Right lobe of liver (tissue), 4 donors: ENCODE measurements around the gene IGF2.

Experiments
- CTCF ChIP-seq, 4 donors: fragments of 200-600 bp in 3 of 4; fragments of 450-650 bp in 1 of 4; IDR thresholded peaks; one replicate each; pipeline versions ENCODE4 v1.5.1 to v1.8.0; 2016 to 2022; ENCODE audit warnings: antibody characterized with exemption in 4 of 4, mild to moderate bottlenecking in 2 of 4
- POLR2A ChIP-seq: fragments of 450-650 bp; IDR thresholded peaks from one replicate; pipeline ENCODE4 v1.6.1; 2017; ENCODE audit warnings: antibody characterized with exemption, mild to moderate bottlenecking
- donor health status: DM: no; HTN: no; CAD: no.
- donor health status: DM: no; HTN: no; CAD: no.
- donor health status: DM: no; HTN: yes; CAD: no.

- TF ChIP-seq CTCF (IDR thresholded peaks at IDR 0.05) (no peak), POLR2A (no peak)
Observed at GRCh38 chr11:2100361-2101170, 38.6 kb downstream of the IGF2 start.
